Stimulated activated CD4-positive, alpha-beta T cell treated with anti-CD3 and anti-CD28 coated beads, Interleukin-1b, Interleukin-23, amount 100 ng/mL, for 24 hours (primary cell): ENCODE data around the gene BBS2.

Experiments used
- DNase-seq, 4 experiments: peaks; one replicate each; pipeline ENCODE4 v3.0.0-alpha.2; 2020; ENCODE audit warnings: low read depth in 4 of 4, low spot score in 1 of 4

The BBS2 gene

GRCh38 chr16:56519459-56520250, at the start of gene BBS2:
TSS of gene BBS2 (minus strand) at chr16:56520024. CDS start at chr16:56519862, 162 bp downstream.
- peak; percentile 78 to 87 (median 84) for DNase-seq

GRCh38 chr16:56564793-56565477, 45.1 kb upstream of the BBS2 start, which contains the start of gene MT4:
TSS of gene MT4 (plus strand) at chr16:56565073. CDS start at chr16:56565129, 56 bp downstream.
- no peak for DNase-seq

- no peak for DNase-seq
Observed at GRCh38 chr16:56561126-56561525, 41.3 kb upstream of the BBS2 start.

- DNase-seq: no peak
Observed at GRCh38 chr16:56560447-56560846, 40.6 kb upstream of the BBS2 start.

- no peak for DNase-seq
Observed at GRCh38 chr16:56559109-56559508, 39.3 kb upstream of the BBS2 start.

GRCh38 chr16:56558024-56558747, 38.4 kb upstream of the BBS2 start:
- DNase-seq: no peak

GRCh38 chr16:56554441-56554840, 34.6 kb upstream of the BBS2 start:
- no peak for DNase-seq

- DNase-seq: no peak
Observed at GRCh38 chr16:56551796-56552738, 32.2 kb upstream of the BBS2 start.

GRCh38 chr16:56549744-56550385, 30.0 kb upstream of the BBS2 start:
- DNase-seq: peak in 1 of 4 experiments; percentile 0

- no peak for DNase-seq
Observed at GRCh38 chr16:56549161-56549560, 29.3 kb upstream of the BBS2 start.

- DNase-seq: no peak
Observed at GRCh38 chr16:56547949-56548567, 28.2 kb upstream of the BBS2 start.

- DNase-seq: no peak
Observed at GRCh38 chr16:56547120-56547948, 27.5 kb upstream of the BBS2 start.

GRCh38 chr16:56542039-56542438, 22.2 kb upstream of the BBS2 start:
- no peak for DNase-seq

GRCh38 chr16:56539656-56540055, 19.8 kb upstream of the BBS2 start:
- DNase-seq: no peak

GRCh38 chr16:56538331-56538730, 18.5 kb upstream of the BBS2 start:
- DNase-seq: no peak

- DNase-seq: no peak
Observed at GRCh38 chr16:56534847-56535383, 15.1 kb upstream of the BBS2 start.

GRCh38 chr16:56532714-56533113, 12.9 kb upstream of the BBS2 start:
- DNase-seq: no peak

- DNase-seq: no peak
Observed at GRCh38 chr16:56530872-56531271, 11.0 kb upstream of the BBS2 start.

GRCh38 chr16:56525236-56525635, 5.4 kb upstream of the BBS2 start:
- no peak for DNase-seq
